ENCODE measurements around the gene ARL4D. TPM values are rescaled to one million over a fixed set of nuclear protein-coding genes. Genes with fewer than 3 reads are reported as not detected.

The ARL4D gene
- total and polyA plus RNA-seq, 2 donors (not counting 3 experiments of a cell fraction or from before 2014, with no cell fraction given), result 3.8 to 4.1 TPM

DNA sequence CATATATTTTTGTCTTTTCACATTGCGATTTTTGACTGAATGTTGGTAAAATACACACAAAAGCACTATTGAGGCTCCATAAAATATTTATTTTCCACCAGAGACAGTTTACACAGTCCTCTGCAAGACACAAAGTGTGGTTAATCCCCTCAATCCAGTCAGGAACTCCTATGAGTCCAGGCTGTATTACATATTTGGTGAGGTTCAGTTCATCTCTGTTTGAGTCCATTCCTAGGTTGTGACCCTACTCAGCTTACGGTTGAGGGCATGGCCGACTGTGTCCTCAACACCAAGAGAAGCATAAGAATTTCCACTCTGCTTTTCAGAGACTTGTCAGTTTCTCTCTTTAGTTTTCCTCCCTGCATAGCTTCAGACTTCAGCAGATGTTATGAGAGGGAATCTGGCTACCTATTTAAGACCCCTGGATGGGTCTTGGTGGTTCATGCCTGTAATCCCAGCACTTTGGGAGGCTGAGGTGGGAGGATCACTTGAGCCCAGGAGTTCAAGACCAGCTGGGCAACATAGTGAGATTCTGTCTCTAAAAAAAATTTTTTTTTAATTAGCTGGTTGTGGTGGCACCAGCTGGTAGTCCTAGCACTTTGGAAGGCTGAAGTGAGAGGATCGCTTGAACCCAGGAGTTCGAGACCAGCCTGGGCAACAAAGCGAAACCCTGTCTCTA, 25.1 kb downstream of the ARL4D start:
- FAIRE-seq (no peak), DNase-seq (ENCODE audit: low read depth, low spot score) (no peak)
- peaks cover 2 to 5% of the 10 kb centered on the region in 2 experiments for H3K27me3 ChIP-seq (ENCODE audit: control insufficient read depth in 2 of 2, insufficient read depth in 2 of 2, low read length in 2 of 2)
- TF ChIP-seq POLR2A (IDR thresholded peaks at IDR 0.05; ENCODE audit: low read depth, low read length) (no peak), MYC (IDR thresholded peaks at IDR 0.05; ENCODE audit: low read depth, low read length) (no peak), POLR2AphosphoS5 (IDR thresholded peaks at IDR 0.05; ENCODE audit: insufficient read depth, low read depth, low read length) (no peak), GATA2 (IDR thresholded peaks at IDR 0.05; ENCODE audit: insufficient read depth, insufficient read length, low read depth, low read length) (no peak), FOS (IDR thresholded peaks at IDR 0.05; ENCODE audit: borderline replicate concordance, insufficient read depth, low read length) (no peak), EZH2 (IDR thresholded peaks at IDR 0.05; ENCODE audit: borderline replicate concordance, low read depth, low read length, severe bottlenecking) (no peak), JUN (IDR thresholded peaks at IDR 0.05; ENCODE audit: borderline replicate concordance, insufficient read depth, insufficient read length, low read depth) (no peak)
- TF ChIP-seq, protein P1, sequence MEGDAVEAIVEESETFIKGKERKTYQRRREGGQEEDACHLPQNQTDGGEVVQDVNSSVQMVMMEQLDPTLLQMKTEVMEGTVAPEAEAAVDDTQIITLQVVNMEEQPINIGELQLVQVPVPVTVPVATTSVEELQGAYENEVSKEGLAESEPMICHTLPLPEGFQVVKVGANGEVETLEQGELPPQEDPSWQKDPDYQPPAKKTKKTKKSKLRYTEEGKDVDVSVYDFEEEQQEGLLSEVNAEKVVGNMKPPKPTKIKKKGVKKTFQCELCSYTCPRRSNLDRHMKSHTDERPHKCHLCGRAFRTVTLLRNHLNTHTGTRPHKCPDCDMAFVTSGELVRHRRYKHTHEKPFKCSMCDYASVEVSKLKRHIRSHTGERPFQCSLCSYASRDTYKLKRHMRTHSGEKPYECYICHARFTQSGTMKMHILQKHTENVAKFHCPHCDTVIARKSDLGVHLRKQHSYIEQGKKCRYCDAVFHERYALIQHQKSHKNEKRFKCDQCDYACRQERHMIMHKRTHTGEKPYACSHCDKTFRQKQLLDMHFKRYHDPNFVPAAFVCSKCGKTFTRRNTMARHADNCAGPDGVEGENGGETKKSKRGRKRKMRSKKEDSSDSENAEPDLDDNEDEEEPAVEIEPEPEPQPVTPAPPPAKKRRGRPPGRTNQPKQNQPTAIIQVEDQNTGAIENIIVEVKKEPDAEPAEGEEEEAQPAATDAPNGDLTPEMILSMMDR (IDR thresholded peaks at IDR 0.05; ENCODE audit: extremely low read depth in 1 of 2, insufficient read depth in 1 of 2, low read depth in 1 of 2, low read length in 2 of 2), result no peak
- TF ChIP-seq, protein P2, sequence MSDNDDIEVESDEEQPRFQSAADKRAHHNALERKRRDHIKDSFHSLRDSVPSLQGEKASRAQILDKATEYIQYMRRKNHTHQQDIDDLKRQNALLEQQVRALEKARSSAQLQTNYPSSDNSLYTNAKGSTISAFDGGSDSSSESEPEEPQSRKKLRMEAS (IDR thresholded peaks at IDR 0.05; ENCODE audit: insufficient read depth, insufficient read length), result no peak
- H3K4me2 ChIP-seq (ENCODE audit: insufficient read depth, low read length), result no peak overlapping the region
- H3K36me3 ChIP-seq (ENCODE audit: control insufficient read depth in 2 of 2, extremely low read depth in 1 of 2, insufficient read depth in 2 of 2, low read length in 2 of 2), result no peaks in the 10 kb centered on the region
- intact Hi-C loops (cut with micrococcal nuclease), result no loop called here
- no peaks in the 10 kb centered on the region for H3K9me3 ChIP-seq (replicated peaks; ENCODE audit: control insufficient read depth, insufficient read depth, low read length)
- H3K4me3 ChIP-seq (replicated peaks in 1 of 3; ENCODE audit: insufficient read depth in 1 of 3, low read depth in 1 of 3, low read length in 3 of 3), result no peak overlapping the region
- H4K20me1 ChIP-seq (replicated peaks; ENCODE audit: control insufficient read depth, extremely low read depth, insufficient read depth, low read length), result no peaks in the 10 kb centered on the region
- H3K9me1 ChIP-seq (replicated peaks; ENCODE audit: control insufficient read depth, extremely low read depth, insufficient read depth, low read length), result no peaks in the 10 kb centered on the region
- H3K9ac ChIP-seq (replicated peaks; ENCODE audit: extremely low read depth, insufficient read depth, low read length), result no peak overlapping the region
- H3K27ac ChIP-seq (ENCODE audit: insufficient read depth, low read depth, low read length), result no peak overlapping the region
- H3K79me2 ChIP-seq (ENCODE audit: control insufficient read depth, insufficient read depth, low read length), result no peaks in the 10 kb centered on the region
- BruUV-seq (replicated peaks), result no TSS peak
- dilution Hi-C loops (cut with MboI; ENCODE audit: extremely low pct_ligation_motif_present, low sequenced_read_pairs), result no loop called here
- no peaks in the 10 kb centered on the region for H3K4me1 ChIP-seq (ENCODE audit: control insufficient read depth, extremely low read depth, insufficient read depth, low read length)
- ChIA-PET POLR2A (interaction anchor here (0.7 kb wide), 1 partner anchor 25 kb away, joined by 3 read pairs; the partner anchor contains the start of gene ARL4D), CTCF (interaction anchor here (0.9 kb wide), 1 partner anchor 60 kb away, joined by 4 read pairs; the partner anchor contains the start of gene DHX8)
- no peak overlapping the region for H2AFZ ChIP-seq (ENCODE audit: low read depth, low read length)

Data from endothelial cell of umbilical vein (primary cell).